ENCODE measurements around the gene PRX. TPM values are rescaled to one million over a fixed set of nuclear protein-coding genes. Genes with fewer than 3 reads are reported as not detected.

Gene PRX
- total RNA-seq, 1 donor from 2014 or later: 1.8 TPM

DNA sequence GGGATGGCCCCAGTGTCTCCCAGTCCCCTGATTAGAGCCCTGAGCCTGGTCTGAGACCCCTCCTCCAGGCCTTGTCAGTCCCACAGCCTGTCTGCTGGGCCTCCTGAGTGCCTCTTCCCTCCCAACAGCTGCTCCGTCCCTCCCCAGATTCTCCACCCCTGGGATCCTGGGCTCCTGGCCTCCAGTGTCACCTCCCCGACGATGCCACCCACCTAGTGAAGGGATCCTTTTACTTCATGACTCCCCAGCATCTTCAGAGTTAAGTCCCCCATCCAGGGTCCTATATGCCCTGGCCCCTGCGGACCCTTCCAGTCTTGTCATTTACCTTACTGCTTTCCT lies 4.4 kb upstream of the PRX start:
- no peak for FAIRE-seq
- TF ChIP-seq, protein P1, sequence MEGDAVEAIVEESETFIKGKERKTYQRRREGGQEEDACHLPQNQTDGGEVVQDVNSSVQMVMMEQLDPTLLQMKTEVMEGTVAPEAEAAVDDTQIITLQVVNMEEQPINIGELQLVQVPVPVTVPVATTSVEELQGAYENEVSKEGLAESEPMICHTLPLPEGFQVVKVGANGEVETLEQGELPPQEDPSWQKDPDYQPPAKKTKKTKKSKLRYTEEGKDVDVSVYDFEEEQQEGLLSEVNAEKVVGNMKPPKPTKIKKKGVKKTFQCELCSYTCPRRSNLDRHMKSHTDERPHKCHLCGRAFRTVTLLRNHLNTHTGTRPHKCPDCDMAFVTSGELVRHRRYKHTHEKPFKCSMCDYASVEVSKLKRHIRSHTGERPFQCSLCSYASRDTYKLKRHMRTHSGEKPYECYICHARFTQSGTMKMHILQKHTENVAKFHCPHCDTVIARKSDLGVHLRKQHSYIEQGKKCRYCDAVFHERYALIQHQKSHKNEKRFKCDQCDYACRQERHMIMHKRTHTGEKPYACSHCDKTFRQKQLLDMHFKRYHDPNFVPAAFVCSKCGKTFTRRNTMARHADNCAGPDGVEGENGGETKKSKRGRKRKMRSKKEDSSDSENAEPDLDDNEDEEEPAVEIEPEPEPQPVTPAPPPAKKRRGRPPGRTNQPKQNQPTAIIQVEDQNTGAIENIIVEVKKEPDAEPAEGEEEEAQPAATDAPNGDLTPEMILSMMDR (IDR thresholded peaks at IDR 0.05; ENCODE audit: insufficient read depth, low read length, severe bottlenecking): no peak

GRCh38 chr19:40416918-40417642 lies 3.9 kb upstream of the PRX start:
- H3K4me3 ChIP-seq (ENCODE audit: low read depth, low read length): no peak overlapping the region
- H3K27me3 ChIP-seq (ENCODE audit: control insufficient read depth, insufficient read depth, low read length): no peaks in the 10 kb centered on the region
- TF ChIP-seq, protein P1 (IDR thresholded peaks at IDR 0.05; ENCODE audit: insufficient read depth, low read length, severe bottlenecking): no peak
- H3K36me3 ChIP-seq (ENCODE audit: control insufficient read depth, insufficient read depth, low read length): no peaks in the 10 kb centered on the region
- DNase-seq (ENCODE audit: low read depth): peak; percentile 40
- no peak for FAIRE-seq

More for the DNA sequence above, 4.4 kb upstream of the PRX start:
- H3K36me3 ChIP-seq (ENCODE audit: control insufficient read depth, insufficient read depth, low read length): peaks cover 4% of the 10 kb centered on the region
- H3K27me3 ChIP-seq (ENCODE audit: control insufficient read depth, insufficient read depth, low read length): no peaks in the 10 kb centered on the region
- H3K4me3 ChIP-seq (ENCODE audit: low read depth, low read length): no peak overlapping the region
- DNase-seq (ENCODE audit: low read depth): no peak

DNA sequence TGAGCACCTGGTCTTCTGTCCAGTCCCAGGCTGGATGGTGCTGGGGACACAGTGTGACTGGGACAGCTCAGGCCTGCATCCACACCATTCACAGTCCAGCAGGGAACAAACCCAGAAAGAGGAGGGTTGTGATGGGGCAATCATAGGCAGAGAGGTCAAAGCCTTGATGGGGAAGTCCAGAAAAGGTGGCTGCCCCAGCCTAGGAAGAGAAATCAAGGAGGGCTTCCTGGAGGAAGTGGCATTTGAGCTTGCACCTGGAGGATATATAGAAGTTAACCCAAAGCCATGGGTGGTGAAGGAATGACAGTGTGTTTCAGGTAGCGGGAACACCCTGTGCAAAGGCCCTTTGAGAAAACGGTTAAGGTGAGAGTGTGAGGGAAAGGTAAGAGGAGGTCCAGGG lies 2.6 kb upstream of the PRX start:
- Histone ChIP-seq H3K27me3 (ENCODE audit: control insufficient read depth, insufficient read depth, low read length) (no peaks in the 10 kb centered on the region), H3K36me3 (ENCODE audit: control insufficient read depth, insufficient read depth, low read length) (no peaks in the 10 kb centered on the region), H3K4me3 (ENCODE audit: low read depth, low read length) (no peak overlapping the region)
- no peak for DNase-seq (ENCODE audit: low read depth)
- no peak for FAIRE-seq
- TF ChIP-seq, protein P1 (IDR thresholded peaks at IDR 0.05; ENCODE audit: insufficient read depth, low read length, severe bottlenecking): no peak

GRCh38 chr19:40414542-40415535 lies 1.7 kb upstream of the PRX start:
- H3K36me3 ChIP-seq (ENCODE audit: control insufficient read depth, insufficient read depth, low read length): no peaks in the 10 kb centered on the region
- no peak overlapping the region for H3K4me3 ChIP-seq (ENCODE audit: low read depth, low read length)
- FAIRE-seq: no peak
- DNase-seq (ENCODE audit: low read depth): no peak
- no peaks in the 10 kb centered on the region for H3K27me3 ChIP-seq (ENCODE audit: control insufficient read depth, insufficient read depth, low read length)
- TF ChIP-seq, protein P1 (IDR thresholded peaks at IDR 0.05; ENCODE audit: insufficient read depth, low read length, severe bottlenecking): no peak

- Histone ChIP-seq H3K4me3 (ENCODE audit: low read depth, low read length) (no peak overlapping the region), H3K27me3 (ENCODE audit: control insufficient read depth, insufficient read depth, low read length) (no peaks in the 10 kb centered on the region), H3K36me3 (ENCODE audit: control insufficient read depth, insufficient read depth, low read length) (no peaks in the 10 kb centered on the region)
- DNase-seq (ENCODE audit: low read depth) (no peak), FAIRE-seq (no peak)
- TF ChIP-seq, protein P1 (IDR thresholded peaks at IDR 0.05; ENCODE audit: insufficient read depth, low read length, severe bottlenecking): no peak
Observed at GRCh38 chr19:40412866-40413265, 312 bp downstream of the PRX start.
